ENCODE data around the gene OSBPL7.

DNA sequence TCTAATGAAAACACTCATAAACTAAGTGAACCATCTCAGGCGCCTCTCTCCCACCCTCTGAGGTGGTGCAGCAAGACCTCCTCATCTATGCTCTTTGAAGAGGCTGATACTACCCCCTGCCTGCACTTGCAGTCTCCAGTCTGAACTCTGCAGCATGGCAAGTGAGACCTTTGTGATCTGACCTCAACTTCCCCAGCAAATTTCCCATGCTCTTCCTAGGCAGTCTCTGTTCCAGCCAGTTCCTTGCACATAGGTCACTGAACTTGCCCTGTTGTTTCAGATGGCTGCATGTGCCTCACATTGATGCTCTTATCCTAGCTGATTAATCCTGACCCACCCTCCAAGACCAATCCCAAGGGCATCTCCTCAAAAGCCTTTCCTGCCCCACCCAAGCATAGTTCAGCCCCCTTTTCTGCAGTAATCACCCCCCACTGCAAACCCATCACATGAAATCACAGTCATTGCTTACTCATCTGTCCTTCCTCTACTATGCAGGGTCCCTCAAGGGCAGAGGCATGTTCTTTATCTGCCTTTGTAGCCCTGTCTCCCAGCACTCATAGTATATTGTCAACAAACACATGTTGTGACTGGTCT is 46.5 kb downstream of the OSBPL7 start:
- TF ChIP-seq, protein P1, sequence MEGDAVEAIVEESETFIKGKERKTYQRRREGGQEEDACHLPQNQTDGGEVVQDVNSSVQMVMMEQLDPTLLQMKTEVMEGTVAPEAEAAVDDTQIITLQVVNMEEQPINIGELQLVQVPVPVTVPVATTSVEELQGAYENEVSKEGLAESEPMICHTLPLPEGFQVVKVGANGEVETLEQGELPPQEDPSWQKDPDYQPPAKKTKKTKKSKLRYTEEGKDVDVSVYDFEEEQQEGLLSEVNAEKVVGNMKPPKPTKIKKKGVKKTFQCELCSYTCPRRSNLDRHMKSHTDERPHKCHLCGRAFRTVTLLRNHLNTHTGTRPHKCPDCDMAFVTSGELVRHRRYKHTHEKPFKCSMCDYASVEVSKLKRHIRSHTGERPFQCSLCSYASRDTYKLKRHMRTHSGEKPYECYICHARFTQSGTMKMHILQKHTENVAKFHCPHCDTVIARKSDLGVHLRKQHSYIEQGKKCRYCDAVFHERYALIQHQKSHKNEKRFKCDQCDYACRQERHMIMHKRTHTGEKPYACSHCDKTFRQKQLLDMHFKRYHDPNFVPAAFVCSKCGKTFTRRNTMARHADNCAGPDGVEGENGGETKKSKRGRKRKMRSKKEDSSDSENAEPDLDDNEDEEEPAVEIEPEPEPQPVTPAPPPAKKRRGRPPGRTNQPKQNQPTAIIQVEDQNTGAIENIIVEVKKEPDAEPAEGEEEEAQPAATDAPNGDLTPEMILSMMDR (IDR thresholded peaks at IDR 0.05), result no peak
- TF ChIP-seq POLR2A (IDR thresholded peaks at IDR 0.05), result no peak
